ENCODE data around the gene ARID5A. TPM values are rescaled to one million over a fixed set of nuclear protein-coding genes. Genes with fewer than 3 reads are reported as not detected.

The ARID5A gene
- total and polyA plus RNA-seq, 2 donors (not counting 1 experiment from before 2014, with no cell fraction given) = 35.5 to 93.0 TPM

DNA sequence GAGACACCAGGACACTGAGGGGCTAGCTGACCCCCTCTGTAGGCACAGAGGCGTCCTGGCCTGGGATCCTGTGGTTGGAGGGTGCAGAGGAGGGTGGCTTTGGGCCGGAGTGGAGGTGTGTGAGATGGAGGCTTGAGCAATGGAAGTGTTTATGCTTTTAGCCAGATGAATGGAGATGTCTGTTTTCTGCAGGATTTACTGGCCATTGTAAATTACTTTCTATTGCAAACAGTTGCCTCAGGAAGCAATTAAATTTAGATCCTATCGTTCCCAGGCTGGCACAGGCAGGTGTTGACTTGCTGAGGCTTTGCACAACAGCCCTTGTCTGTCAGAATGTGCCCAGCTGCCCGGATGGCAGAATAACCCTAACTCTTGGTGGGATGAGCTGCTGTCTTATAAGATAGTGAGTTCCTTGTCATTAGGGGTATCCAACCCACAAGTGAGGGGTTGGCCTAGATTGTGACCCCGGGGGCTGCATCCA, 1.8 kb upstream of the ARID5A start:
- CTCF ChIA-PET = interaction anchor here (1.5 to 9.1 kb wide), 4 partner anchors 8 to 20 kb away, joined by 3 to 84 read pairs (median 10); no protein-coding TSS in a partner anchor
- no peak overlapping the region for H3K4me2 ChIP-seq (replicated peaks; ENCODE audit: low read depth, low read length, poor library complexity, severe bottlenecking)
- POLR2A ChIA-PET = no interaction called here
- 100% methylated on average over 2 of the region's 5 CpGs for WGBS (ENCODE audit: insufficient coverage)
- no peak overlapping the region for H2AFZ ChIP-seq (ENCODE audit: insufficient read depth, low read depth, low read length, poor library complexity, severe bottlenecking)
- H3K79me2 ChIP-seq (ENCODE audit: control insufficient read depth, insufficient read depth, low read length) = peaks cover 27% of the 10 kb centered on the region
- H3K4me1 ChIP-seq (ENCODE audit: control insufficient read depth in 2 of 2, insufficient read depth in 2 of 2, low read length in 2 of 2) = peaks cover 38 to 54% of the 10 kb centered on the region in 2 donors
- H3K9me3 ChIP-seq (ENCODE audit: control extremely low read depth in 1 of 3, control insufficient read depth in 2 of 3, insufficient read depth in 1 of 3, low read length in 2 of 3) = no peaks in the 10 kb centered on the region
- H3K4me3 ChIP-seq (ENCODE audit: control extremely low read depth in 1 of 5, extremely low read depth in 1 of 5, insufficient read depth in 1 of 5, low read depth in 2 of 5, low read length in 4 of 5) = no peak overlapping the region
- no peaks in the 10 kb centered on the region for H3K27me3 ChIP-seq (replicated peaks in 1 of 4; ENCODE audit: control extremely low read depth in 1 of 4, control insufficient read depth in 3 of 4, insufficient read depth in 4 of 4, low read length in 3 of 4)
- intact Hi-C loops (cut with micrococcal nuclease) = loop anchor here (5.0 to 10.0 kb wide), 4 partner anchors 210 to 323 kb away; partner anchors contain the start of genes ANKRD39, CNNM3, CNNM4 and ITPRIPL1
- H3K36me3 ChIP-seq (replicated peaks in 1 of 2; ENCODE audit: control extremely low read depth in 1 of 2, control insufficient read depth in 1 of 2, extremely low read depth in 1 of 2, insufficient read depth in 2 of 2, low read length in 1 of 2) = no peaks in the 10 kb centered on the region
- H3K27me3 Mint-ChIP-seq = no peaks in the 10 kb centered on the region
- no peak overlapping the region for H3K4me3 Mint-ChIP-seq
- H3K4me1 Mint-ChIP-seq = peaks cover 47% of the 10 kb centered on the region
- DNase-seq = no peak
- H4K20me1 ChIP-seq (ENCODE audit: control insufficient read depth, insufficient read depth, low read length, poor library complexity, severe bottlenecking) = peaks cover 24% of the 10 kb centered on the region
- no peak for ATAC-seq (ENCODE audit: low read depth)
- no peaks in the 10 kb centered on the region for H3K9me3 Mint-ChIP-seq (ENCODE audit: insufficient read depth)
- H3K27ac ChIP-seq (ENCODE audit: low read length in 2 of 2) = no peak overlapping the region
- H3K27ac Mint-ChIP-seq = no peak overlapping the region
- no peak overlapping the region for H3K9ac ChIP-seq (ENCODE audit: low read length)
- TF ChIP-seq EZH2 (IDR thresholded peaks at IDR 0.05; ENCODE audit: borderline replicate concordance, insufficient read depth, low read depth, low read length, poor library complexity, severe bottlenecking) = no peak
- TF ChIP-seq, protein P1, sequence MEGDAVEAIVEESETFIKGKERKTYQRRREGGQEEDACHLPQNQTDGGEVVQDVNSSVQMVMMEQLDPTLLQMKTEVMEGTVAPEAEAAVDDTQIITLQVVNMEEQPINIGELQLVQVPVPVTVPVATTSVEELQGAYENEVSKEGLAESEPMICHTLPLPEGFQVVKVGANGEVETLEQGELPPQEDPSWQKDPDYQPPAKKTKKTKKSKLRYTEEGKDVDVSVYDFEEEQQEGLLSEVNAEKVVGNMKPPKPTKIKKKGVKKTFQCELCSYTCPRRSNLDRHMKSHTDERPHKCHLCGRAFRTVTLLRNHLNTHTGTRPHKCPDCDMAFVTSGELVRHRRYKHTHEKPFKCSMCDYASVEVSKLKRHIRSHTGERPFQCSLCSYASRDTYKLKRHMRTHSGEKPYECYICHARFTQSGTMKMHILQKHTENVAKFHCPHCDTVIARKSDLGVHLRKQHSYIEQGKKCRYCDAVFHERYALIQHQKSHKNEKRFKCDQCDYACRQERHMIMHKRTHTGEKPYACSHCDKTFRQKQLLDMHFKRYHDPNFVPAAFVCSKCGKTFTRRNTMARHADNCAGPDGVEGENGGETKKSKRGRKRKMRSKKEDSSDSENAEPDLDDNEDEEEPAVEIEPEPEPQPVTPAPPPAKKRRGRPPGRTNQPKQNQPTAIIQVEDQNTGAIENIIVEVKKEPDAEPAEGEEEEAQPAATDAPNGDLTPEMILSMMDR (IDR thresholded peaks at IDR 0.05) = no peak

DNA sequence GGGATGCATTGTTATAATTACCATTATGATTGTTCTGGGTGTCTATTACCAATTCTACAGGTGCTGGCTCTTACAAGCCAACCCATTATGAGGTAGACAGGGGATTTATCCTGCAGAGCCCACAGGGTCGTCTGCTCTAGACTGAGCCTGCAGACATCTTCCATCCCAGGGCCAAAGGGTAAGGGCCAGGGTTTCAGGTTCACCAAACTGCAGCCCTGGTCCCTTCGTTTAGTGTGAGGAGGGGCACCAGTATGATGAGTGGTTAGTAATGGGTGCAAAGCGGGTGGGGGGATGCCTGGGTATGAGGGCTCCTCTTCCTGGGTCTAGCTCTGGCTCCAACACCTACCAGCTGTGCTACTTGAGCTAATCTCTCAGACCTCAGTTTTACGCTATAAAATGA, 1.2 kb upstream of the ARID5A start:
- H3K4me1 Mint-ChIP-seq = peaks cover 50% of the 10 kb centered on the region
- TF ChIP-seq, protein P1 (IDR thresholded peaks at IDR 0.05) = no peak
- TF ChIP-seq EZH2 (IDR thresholded peaks at IDR 0.05; ENCODE audit: borderline replicate concordance, insufficient read depth, low read depth, low read length, poor library complexity, severe bottlenecking) = no peak
- no peak for DNase-seq
- Histone ChIP-seq H3K9ac (ENCODE audit: low read length) (no peak overlapping the region), H3K27ac (ENCODE audit: low read length in 2 of 2) (no peak overlapping the region), H4K20me1 (ENCODE audit: control insufficient read depth, insufficient read depth, low read length, poor library complexity, severe bottlenecking) (peaks cover 30% of the 10 kb centered on the region), H3K79me2 (ENCODE audit: control insufficient read depth, insufficient read depth, low read length) (peaks cover 33% of the 10 kb centered on the region), H3K4me1 (ENCODE audit: control insufficient read depth in 2 of 2, insufficient read depth in 2 of 2, low read length in 2 of 2) (peaks cover 41 to 60% of the 10 kb centered on the region in 2 donors), H3K36me3 (replicated peaks in 1 of 2; ENCODE audit: control extremely low read depth in 1 of 2, control insufficient read depth in 1 of 2, extremely low read depth in 1 of 2, insufficient read depth in 2 of 2, low read length in 1 of 2) (no peaks in the 10 kb centered on the region), H3K4me3 (ENCODE audit: control extremely low read depth in 1 of 5, extremely low read depth in 1 of 5, insufficient read depth in 1 of 5, low read depth in 2 of 5, low read length in 4 of 5) (no peak overlapping the region), H3K9me3 (ENCODE audit: control extremely low read depth in 1 of 3, control insufficient read depth in 2 of 3, insufficient read depth in 1 of 3, low read length in 2 of 3) (no peaks in the 10 kb centered on the region), H3K27me3 (replicated peaks in 1 of 4; ENCODE audit: control extremely low read depth in 1 of 4, control insufficient read depth in 3 of 4, insufficient read depth in 4 of 4, low read length in 3 of 4) (no peaks in the 10 kb centered on the region), H2AFZ (ENCODE audit: insufficient read depth, low read depth, low read length, poor library complexity, severe bottlenecking) (no peak overlapping the region), H3K4me2 (replicated peaks; ENCODE audit: low read depth, low read length, poor library complexity, severe bottlenecking) (no peak overlapping the region)
- H3K4me3 Mint-ChIP-seq = no peak overlapping the region
- 100% methylated on average over 1 of the region's 4 CpGs for WGBS (ENCODE audit: insufficient coverage)
- H3K27ac Mint-ChIP-seq = peak overlapping the region; percentile 3
- H3K9me3 Mint-ChIP-seq (ENCODE audit: insufficient read depth) = no peaks in the 10 kb centered on the region
- no peaks in the 10 kb centered on the region for H3K27me3 Mint-ChIP-seq
- intact Hi-C loops (cut with micrococcal nuclease) = loop anchor here (5.0 to 10.0 kb wide), 4 partner anchors 211 to 322 kb away; partner anchors contain the start of genes ANKRD39, CNNM3, CNNM4 and ITPRIPL1
- POLR2A ChIA-PET = interaction anchor here (0.6 to 1.4 kb wide), 3 partner anchors 9 to 392 kb away, joined by 4 to 10 read pairs (median 9); no protein-coding TSS in a partner anchor
- CTCF ChIA-PET = interaction anchor here (1.0 to 2.3 kb wide), 3 partner anchors 9 to 281 kb away, joined by 3 to 11 read pairs (median 9); partner anchors contain the start of gene CNNM3
- ATAC-seq (ENCODE audit: low read depth) = no peak

Measured in B cell (primary cell).